Fibroblast of peridontal ligament (primary cell): ENCODE measurements around the gene AFF2.
A peak's percentile ranks its signal among the peaks of the same experiment; 100 is the strongest.

ENCODE experiments used
- DNase-seq: peaks from one replicate; pipeline ENCODE4 v3.0.0-alpha.2; 2010; ENCODE audit errors: extremely low read depth

AFF2 gene

DNA sequence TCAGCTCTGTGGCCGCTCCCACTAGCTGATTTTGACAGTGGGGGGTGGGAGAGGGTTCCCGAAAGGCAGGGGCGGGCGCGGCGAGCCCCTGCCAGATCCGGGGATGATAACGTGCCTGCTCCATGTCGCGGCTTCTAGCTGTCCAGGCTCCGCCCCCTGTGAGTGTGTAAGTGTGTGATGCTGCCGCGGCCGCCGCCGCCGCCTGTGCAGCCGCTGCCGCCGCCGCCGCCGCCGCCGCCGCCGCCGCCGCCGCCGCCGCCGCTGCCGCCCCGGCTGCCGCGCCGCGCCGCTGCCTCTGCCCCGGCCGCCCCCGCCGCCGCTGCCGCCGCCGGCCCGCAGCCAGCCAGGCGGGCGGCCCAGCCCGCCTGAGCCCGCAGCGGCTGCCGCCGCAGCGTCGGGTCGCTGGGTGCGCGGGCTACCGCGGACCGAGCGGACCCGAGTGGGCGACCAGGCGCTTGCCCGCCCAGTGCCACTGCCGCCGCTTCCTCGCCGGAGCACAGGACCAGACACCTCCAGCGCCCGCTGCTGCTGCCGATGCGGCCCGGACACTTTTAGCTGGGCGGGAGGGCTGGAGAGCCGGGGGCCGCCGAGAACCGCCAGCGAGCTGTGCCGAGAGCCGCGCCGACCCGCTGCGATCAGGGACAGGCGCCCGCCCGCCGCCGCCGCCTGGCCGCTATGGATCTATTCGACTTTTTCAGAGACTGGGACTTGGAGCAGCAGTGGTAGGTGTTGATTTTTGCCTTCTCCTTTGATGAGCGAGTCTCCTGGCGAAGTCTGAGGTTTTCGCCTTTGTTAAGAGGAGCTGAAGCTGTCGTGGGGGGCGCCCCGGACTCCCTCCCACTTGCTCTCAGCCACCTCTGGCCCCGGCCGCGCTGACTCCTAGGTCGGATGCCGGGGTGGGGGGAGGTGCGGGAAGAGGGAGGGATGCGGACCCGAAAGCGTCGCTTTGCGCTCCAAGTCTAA, at the start of gene AFF2:
AFF2 (plus strand) TSS at position 195 of the 963 bp plus-strand sequence; CDS start at position 676, 481 bp downstream.
- DNase-seq = peak; percentile 8

DNA sequence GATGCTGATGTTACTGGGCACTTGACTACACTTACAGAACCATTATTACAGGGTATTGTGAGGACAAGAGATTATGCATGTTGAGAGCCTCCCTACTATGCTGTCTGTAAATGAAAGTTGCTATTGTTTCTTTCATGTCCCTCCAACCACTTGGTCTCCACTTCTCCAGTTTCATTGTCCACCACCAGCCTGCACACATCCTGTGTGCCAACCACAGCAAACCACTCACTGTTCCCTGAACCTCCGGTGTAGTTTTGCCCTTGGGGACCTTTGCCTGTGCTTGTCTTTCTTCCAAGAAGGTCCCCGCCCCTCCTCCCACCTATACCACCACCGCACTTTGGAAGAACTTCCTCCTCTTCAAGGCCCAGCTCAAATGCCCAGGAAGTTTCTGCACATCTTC, 43.1 kb upstream of the AFF2 start:
- DNase-seq = no peak

DNA sequence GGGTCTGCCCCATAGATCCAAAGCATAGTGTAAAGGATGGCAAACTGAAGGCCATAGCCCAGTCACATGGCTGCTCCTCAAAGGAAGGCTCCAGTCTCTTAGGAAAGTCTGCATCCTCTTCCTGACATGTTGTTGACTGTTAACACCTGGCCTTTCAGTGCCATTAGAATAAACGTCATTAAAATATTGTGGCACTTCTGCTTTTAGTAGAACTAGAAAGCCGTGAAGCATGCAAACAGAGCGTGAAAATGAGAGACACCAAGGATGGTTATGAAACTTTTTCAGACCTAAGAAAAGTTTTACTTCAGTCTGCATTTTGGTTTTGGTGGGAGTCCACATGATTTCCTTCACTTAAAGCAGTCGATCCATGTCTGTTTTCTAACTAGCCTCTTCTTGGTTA, 41.1 kb upstream of the AFF2 start:
- no peak for DNase-seq

DNA sequence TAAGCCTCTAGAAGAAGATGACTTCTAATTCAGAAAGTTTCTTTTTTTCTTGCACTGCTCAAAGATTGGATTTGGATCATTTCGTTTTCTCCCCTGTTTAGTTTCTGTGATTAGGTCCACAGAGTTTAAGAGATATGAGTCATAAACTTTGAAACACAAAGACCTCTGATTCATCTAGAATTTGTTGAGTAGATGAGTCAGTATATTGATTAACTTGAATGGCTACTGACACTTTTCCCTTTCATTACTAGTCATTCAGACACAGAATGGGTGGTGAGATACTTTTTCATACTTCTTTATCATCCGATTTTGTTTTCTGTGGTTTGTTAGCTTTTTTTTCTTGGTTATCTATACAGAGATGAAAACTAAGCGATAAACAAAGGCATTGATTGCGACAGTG, 34.1 kb upstream of the AFF2 start:
- peak; percentile 3 for DNase-seq

DNA sequence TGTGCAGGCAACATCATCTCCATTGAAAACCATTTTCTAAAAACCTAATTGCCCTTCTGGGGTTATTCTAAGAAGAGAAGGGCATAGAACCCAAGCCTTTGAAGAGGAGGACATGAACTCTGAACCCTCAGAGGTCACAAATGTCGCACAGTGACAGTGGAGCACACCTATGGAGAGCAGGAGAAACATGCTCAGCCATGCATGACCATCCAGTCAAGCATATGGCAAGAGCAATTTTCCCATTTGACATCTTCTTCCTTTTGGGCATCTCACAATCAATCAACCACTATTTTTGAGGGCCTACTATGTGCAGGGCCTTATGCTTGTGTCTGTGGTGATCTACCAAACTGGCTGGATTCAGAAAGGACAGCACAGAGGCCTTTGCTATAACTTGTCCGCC, 30.1 kb upstream of the AFF2 start:
- DNase-seq = no peak

DNA sequence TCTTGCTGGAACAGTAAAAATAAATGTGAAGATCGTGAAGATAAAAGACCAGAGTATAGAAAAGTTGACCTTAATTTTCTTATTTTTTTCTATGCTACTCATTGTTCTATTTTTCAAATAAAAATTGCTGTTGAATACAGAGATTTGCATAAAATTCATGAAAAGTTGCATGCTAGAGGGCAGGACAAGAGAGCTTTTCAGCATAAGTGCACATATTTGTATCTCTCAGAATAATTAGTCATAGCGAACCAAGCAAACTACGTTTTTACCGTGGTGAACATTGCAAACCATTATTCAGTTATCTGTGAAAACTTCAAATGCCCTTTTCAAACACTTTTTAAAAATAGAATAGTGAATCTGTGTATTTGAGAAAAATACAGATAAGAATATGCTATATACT, 26.4 kb upstream of the AFF2 start:
- DNase-seq = no peak

DNA sequence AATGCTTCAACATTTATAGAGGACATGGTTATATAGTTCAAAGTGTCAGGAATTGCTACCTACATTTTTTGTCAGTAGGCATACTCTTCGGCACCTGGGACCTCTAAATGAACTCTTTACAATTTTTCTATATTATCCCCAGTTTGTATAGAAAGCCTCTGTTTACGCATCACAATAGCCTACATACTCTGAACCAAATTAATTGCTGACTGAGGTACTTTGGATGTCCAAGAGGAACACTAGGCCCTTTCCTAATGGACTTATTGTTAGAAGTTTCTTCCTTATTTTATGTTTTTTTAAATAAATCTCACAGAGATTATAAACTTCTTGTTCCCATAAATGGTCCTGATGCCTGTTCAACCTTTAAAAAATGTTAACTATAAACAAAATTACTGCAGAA, 8.4 kb upstream of the AFF2 start:
- DNase-seq = no peak

DNA sequence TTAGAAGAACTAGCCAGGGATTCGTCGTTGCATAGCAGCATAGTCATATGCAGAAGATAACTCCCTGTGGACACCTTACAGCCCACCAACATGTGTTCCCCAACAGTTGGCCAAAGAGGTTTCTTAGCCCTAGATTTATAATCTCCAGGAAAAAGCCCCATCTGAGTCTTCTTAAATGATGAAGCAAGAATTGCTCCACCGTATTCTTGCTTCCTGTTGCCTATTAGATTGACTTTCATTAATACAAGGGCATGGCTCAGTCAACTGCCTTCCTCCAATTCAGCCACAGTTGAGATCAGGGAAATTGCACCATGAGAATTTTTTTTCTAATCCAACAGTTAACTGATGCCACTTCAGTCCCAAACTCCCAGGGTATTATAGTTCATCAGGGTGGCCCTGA, 5.2 kb upstream of the AFF2 start:
- no peak for DNase-seq

DNA sequence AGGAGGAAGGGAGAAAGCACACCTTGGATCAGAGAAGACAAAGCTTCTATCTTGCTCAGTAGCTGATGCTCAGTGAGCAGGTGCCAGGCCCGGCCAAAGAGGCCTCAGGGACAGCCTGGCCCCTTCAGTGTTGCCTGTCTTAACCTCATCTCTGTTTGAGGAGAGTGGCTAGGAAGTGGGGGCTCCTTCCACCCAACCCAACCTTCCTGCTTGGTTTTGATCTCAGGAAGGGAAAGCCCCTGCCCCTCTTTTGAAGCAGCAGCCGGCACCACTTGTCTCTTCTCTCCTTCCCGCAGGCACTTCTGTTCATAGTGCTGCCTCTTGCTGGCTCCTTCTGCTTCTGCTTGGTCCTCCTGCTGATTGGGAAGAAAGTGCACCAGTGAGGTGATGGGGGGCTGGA, 2.4 kb upstream of the AFF2 start:
- DNase-seq = no peak

DNA sequence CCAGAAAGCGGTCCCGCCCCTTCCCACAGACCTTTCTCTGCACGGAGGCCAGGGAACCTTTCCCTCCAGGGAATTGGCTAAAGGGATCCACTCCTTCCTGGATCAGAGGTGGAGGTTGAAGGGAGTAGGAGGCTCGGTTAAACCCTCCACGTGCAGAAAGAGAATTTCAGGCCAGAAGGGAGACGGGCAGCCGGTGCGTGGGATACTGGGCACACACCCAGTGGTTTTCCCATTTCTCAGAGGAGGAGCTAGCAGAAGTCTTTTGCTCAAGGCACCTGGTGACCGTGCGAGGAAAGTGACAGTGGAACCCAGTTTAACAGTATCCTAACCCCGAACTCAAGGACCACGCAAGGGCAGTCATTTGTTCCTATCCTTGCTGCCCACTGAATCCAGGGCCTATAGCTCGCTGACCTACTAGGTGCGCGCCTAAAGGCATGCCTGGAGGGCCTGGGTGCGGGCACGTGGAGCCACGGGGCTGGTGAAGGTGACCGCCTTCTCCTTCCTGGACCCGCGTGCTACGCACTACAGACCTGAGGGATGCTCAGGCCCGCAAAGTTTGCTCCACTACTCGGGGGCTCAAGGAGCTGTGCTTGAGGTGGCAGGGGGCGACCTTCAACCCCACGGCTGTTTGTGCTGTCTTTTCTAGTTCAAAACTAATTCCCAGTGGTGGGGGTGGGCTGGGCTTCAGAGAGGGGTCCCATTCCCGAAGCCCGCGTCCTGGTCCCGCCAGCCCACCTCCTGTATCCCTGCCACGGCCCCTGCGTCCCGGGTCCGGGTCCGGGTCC, 587 bp upstream of the AFF2 start:
- no peak for DNase-seq

DNA sequence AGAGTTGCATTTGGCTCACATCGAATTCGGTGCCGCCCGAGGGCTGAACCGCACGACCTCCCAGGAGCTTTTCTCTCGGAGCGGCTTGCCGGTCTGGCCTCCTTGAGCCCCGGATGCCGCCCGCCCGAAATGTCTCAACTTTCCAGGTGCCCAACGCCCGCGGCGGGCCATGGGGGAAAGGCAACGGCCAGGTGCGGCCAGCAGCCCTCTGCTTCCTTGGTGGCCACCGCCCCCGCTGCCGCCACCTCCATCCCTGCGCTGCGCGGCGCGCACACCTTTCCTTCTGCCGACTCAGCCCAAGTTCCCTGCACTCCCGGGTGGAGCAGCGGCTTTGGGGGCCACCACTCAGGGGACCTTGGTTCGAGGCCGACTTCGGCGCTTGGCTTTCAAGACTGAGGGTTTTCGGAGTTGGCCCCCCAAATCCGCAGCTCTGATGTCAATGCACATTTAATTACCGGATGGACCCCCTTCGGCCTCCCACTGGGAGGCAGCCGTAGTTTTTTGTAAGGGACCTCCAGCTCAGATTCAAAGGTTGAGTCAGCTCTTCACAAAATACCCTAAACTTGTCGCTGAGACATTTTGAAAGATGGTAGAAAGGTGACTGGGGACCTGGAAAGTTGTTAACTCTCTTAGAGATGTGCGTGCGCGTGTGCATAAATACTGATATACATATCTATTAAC, 1.1 kb downstream of the AFF2 start:
- no peak for DNase-seq

DNA sequence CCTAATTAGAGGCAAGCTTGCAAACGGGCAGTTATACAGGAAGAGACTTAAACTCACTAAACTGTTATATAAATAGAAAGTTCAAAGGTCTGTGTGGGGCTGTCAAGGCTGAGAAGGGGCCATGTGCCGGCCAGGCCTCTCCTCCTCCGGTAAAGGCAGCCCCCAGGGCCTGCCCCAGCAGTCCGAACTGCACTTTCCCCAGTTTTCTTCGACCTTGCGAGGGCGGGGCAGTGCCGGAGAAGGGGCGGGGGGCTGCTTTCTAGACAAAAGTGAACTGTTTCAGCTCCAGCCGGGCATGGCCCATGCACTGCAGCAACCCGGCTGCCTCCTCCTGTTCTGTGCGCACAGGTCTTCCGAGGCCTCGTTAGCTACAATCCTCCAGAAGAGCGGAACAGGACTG, 4.1 kb downstream of the AFF2 start:
- no peak for DNase-seq

DNA sequence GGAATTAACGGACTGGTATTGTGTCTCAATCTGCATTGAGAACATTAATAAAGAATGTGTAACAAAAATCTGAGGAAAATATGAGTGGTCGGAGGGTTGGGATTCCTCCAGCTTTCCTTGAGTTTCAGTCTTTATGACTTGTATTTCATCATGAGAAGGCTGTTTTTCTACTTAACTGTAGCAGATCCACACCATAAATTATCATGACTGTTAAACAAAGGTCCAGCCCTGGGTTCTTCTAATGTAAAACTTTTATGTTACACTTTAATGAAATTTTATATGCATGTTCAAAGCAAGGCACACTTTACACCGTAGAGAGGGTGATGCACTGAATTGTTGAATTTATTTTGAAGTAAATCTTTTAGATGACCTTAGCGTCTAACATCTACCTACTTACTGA, 7.0 kb downstream of the AFF2 start:
- DNase-seq = no peak

DNA sequence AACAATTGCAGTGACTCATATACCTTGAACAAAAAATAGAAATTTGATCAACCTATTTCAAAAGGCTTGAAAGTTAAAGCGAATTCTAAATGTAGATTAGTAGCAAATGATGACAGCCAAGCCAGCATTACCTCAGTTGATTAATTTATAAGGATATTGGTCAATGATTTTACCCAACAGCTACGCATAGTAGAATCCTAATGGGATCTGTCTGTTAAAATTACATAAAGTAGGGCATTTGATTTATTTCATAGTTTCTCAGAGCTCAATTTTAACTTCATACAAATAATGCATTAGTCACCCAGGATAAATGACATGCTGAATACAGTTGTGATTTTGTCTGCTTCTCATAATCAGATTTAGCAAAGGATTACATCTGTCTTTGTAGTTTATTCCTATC, 12.0 kb downstream of the AFF2 start:
- no peak for DNase-seq

DNA sequence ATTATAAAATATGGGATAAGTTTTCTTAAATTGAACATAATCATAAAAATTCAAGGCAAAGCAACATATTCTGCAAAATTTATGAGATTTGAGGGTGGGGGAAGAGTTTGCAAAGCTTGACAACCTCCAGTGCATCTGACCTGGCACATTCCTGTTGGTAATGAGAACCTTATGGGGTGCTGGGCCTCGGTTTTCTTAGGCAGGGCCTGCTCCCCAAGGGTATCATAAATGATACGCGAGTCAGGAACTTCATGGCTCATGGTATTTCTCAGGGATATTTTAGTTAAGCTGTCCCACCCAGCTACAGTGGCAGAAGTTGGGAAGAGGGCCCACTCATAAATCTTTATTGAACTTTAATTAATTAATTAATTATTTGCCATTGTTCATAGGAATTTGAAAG, 13.2 kb downstream of the AFF2 start:
- no peak for DNase-seq

DNA sequence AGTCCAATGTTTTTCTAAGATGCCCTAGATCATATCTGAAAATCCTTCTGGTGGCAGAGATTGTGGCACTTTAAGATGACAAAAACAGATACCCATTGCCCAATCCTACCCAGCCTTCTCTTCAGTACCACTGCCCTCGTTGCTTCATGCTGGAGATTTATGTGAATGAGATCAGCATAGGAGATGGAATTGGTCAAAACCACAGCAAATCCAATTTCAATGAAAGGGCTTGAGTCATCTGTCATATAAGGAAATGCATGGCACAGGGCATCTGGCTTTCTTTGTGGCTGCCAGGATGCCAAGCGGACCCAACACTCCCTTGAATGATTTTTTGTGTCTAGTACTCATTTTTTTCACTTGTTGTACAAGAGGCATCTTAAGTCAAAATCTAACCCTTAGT, 16.8 kb downstream of the AFF2 start:
- peak; percentile 12 for DNase-seq

DNA sequence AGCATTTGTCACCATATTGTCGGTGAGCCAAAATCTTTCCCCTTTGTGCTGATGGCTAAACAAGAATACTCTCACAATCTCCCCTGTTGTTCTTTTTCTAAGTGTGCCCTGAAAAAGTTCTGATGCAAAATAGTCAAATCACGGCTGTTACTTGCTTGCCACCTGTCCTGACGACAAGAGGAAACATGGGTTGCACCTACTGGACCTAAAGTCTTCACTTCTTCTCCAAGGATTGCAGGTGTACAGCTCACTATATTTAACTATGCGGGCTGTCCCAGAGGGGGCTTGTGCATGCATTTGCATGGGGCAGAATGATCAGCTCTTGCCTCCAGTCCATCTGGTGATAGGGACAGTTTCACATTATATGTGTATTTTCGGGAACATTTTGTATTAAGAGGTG, 21.6 kb downstream of the AFF2 start:
- DNase-seq = no peak

DNA sequence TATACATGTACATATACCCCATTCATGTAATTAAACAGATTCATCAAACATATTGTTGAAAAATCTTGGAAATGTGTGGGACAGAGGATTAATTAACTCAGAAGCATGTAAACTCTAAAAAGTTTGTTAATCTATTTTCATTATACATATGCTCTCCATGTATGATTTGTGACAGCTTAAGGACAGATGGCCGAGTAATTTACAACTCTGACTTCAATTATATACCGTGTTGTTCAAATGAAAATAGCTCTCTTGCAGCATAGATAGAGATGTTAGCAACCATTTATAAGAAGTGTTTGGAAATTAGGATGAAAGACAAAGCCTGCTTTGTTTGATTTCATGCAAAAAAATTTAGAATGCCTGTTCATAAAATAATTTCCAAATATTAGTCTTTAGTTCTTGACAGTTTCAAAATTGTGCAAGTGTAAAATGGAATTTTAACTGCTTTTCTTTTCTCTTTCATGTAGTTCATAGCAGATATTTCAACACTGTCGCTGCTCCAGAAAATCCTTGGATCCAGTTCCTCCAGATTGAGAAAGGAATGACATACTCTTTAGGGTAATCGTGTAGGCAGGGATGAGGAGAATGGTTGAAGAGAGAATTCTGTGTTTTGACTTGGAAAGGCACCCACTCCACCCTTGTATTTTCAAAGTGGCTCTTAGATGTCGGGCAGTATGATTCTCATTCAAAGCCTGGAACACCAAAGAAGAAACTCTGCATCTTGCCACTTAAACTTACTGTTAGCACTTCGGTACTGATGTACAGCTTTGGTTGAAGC, 23.1 kb downstream of the AFF2 start:
- no peak for DNase-seq

DNA sequence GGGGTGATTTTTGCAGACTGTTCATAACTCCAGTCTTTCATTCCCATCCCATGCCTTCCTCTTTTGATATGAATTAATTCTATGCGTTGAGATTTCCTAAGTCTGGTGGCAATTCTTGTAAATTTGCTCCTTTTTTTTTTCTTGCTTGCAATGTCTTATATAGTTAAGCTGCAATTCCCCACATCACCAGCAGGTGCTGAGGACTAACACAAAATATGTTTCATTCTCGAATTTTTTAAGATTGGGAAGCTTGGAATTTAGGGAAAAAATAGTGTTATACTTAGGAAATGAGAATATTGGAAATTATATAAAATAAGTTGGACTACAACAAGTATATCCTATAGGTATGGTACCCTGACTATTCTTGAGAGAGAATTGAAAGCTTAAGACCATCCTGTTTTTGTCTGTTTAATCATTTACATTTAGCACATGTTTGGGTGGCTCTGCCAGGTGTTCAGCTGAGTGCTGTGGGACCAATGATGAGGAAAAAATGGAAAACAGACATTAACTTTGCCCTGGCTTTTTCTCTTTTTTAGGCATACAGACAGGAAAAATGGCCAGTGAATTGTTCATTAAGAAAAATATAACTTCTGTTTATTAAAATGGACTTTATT, 30.2 kb downstream of the AFF2 start:
- DNase-seq = peak; percentile 47

DNA sequence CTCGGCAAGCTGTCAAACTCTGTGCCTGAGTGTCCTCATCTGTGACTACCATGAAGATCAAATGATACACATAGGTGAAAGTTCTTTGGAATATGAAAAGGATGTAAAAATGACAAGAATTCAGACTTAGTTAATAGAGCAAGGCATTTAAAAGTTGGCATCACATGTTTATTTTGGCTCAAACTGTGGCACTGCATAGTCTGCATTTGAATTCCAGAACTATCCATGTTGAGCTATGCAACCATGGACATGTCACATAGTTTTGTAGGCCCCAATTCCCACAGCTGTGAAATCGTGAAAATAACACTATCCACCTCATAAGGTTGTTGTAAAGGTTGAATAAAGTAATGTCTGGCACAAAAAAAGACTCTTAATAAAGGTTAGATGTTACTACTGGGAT, 33.9 kb downstream of the AFF2 start:
- DNase-seq = no peak

DNA sequence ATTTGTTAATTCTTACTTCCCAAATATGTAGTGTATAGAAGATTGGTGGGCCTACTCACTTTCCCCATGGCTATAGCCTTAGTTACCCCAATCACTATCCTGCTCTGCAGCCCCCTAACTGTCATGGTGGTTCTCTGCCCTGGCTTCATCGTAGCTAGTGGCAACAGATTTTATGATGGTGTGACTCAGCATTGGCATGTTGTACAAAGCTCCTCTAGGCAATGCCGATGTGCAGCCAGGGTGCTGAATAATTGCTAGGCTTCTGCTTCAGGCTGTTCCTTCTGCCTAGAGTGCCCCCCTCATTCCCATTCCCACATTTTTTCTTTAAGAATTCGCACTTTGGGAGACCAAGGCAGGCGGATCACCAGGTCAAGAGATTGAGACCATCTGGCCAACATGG, 35.2 kb downstream of the AFF2 start:
- DNase-seq = no peak
